ENCODE results near the gene EIF4E2.

EIF4E2 gene, protein sequence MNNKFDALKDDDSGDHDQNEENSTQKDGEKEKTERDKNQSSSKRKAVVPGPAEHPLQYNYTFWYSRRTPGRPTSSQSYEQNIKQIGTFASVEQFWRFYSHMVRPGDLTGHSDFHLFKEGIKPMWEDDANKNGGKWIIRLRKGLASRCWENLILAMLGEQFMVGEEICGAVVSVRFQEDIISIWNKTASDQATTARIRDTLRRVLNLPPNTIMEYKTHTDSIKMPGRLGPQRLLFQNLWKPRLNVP

DNA sequence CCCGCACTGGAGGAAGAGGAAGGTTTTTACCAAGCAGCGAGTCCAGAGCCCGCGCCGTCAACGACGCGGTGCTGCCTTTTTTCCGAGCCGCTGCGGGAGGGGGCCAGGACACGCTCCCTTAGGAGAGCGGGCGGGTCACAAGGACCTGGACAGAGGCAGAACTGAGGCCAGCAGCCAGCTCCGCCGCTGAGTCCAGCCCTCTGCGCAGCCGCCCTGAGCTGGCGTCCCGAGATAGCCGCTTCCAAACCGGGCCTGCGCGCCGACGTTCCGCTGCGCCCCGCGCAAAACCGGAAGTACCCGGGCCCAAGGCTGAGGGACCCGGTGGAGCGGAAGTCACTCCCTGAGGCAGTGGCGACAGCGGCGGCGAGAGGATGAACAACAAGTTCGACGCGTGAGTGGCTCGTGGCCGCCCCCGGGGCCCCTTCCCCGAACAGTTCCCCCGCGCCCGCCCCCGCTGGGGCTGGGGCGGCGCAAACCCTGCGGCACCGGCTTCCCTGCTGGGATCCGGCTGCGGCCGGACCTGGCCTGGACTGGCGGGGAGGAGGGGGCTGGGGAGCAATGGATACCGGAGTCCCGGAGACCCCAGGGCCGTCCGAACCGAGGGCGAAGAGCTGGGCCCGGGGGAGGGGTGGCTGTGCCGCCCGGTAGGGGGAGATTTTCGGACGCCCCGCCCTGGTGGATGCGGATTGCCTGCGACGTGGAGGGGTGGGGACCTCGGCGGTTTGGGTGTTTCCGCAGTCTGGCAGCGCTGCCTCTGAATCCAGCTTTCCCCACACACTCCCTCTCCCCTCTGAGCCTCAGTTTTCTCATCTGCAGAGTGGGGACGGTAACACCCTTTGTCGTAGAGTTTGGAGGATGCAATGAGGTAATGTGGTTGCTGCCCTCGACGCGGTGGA lies at the start of gene EIF4E2, which contains the start of gene TIGD1:
EIF4E2 (plus strand) TSS at position 336 of the 896 bp plus-strand sequence; CDS start at position 372, 36 bp downstream.
TIGD1 (minus strand) TSS at position 204 of the 896 bp plus-strand sequence. CDS start 675 bp downstream, outside the sequence.
- no peak for FAIRE-seq

DNA sequence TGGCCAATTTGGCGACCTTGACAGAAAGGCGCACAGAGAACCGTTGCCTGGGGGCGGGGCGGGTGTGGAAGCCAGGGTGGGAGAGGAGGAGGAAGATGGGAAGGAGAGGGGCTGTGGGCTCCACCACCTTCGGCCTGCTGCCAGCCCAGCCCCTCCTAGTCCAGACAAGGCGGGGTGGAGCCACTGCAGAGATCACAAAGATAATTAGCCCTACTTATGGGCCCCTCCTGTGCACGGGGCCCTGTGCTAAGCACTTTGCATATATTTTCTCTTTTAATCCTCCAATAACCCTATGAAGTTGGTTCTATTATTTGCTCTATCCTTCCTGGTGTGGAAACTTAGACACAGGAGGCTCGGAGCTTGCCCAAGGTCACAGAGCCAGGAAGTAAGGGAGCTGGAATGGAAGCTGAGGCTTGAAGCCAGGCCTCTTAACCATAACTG lies 49.1 kb upstream of the EIF4E2 start:
- FAIRE-seq = no peak

DNA sequence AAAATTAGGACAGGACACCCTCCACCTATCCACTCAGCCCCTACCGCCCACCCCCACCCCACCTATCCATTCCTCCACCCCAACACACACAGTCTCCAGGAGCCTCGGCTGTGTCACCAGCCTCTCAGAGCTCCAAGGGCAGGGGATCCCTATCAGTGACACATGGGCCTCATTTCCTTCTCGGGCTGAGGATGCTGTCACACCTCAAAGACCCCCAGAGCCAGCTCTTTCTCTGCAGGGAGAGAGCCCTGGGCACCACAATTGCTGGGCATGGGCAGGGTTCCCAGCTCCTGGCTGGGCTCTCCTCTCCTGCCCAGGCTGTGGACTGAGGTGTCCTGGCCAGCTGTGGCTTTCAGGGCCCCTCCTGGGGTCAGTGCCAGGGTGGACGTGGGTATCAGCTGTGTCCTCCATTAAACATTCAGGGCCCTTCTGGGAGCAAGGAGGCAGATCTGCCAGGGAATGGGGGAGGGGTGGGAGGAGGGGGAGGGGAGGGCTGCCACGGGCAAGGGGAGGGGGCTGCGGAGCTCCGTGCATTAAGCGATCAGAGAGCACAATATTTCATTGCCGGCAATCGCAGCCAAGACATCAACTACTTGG lies 48.6 kb upstream of the EIF4E2 start:
- no peak for FAIRE-seq

DNA sequence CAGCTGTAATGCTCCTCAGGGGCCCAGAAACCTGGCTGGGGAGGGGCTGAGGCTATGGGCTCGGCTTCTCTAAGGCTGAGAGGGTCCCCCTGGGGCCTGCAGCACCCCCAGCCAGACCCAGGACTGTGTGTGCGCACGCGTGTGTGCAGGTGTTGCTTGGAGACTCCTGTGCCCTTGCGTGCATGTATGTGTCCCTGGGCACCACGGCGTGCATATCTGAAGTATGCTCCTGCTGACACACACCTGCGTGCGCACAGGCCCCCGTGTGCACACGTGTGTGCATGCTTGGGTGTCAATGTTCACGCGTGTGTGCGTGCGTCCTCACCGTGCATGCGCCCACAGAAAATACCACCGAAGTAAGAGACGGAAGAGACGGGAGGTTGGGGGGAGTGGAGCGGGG lies 48.0 kb upstream of the EIF4E2 start:
- no peak for FAIRE-seq

DNA sequence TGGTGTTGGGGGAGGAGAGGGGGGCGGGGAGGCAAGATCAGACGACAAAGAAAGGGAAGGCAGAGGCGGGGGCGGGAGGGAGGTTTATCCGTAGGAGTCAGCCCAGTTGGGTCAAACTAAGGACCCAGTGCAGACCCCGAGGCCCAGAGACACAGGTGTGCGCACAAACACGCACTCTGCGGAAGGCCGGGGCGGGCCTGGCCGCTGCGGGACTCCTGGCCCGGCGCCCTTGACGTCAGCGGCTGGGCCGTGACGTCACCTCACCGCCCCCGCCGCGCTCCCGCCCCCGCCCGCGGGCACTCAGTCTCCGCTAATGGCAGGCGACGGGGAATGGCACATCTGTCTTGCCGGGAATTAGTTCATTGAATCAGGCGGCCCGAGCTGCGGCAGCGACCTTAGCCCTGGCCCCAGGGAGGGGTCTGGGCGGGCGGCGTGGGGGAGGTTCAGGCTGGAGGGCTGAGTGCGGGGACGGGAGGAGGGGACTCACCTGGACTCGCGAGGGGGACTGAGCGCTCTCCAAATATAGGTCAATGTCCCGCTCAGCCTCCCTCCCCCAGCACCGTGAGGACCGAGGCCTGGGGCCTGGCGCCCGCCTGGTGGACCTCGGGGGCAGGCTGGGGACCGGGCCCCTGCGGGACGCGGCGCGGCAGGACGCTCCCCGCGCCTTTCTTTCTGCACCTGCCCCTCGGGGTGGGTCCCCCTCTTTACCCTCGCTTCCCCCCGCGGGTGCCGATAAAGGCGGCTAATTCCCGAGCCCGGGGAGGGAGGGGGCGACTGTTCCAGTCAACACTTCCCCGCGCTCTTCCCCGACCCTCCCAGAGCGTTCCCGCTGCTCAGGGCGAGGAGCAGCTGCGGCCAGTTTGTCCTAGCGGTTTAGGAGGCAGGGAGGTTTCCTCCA lies 47.3 kb upstream of the EIF4E2 start:
- no peak for FAIRE-seq

DNA sequence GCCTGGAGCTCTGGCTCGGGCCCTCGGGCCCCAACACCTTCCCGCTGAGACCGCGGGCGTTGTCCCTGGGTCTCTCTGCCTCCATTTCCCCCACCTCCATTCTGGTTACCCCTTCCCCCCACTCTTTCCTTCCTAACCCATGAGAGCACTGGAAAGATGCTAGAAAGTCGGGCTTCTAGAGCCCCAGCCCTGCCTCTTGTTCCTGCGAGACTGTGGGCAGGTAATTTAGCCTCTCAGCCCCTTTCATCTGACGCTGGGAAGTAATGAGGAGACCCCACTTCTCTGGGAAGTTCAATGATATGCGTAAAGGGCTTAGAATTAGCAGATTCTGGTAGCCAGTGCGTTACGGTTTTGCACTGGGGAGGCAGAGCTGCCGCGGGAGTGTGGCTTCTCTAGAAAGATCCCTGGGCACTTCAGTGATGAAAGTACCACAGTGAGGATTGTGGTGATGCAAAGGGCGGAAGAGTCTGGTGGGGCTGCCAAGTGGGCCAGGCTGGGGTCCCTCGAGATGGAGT lies 46.6 kb upstream of the EIF4E2 start:
- FAIRE-seq = no peak

DNA sequence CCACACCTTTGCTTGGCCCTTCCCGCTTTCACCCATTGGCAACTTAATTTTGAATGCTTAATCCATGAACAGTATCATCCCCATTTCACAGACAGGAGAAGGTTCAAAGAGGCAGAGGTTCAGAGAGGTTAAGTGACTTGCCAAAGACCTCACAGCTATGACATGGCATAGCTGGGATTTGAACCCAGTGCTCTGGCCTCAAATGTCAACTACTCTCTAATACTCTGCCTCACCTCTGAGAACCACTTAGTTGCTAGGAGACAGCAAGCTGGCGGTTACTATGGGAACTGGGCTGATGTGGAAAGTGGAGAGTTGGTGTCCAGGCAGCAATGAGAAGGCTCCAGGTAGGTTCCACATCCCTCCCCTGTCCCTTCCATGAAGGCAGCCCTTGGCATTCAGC lies 46.1 kb upstream of the EIF4E2 start:
- no peak for FAIRE-seq

DNA sequence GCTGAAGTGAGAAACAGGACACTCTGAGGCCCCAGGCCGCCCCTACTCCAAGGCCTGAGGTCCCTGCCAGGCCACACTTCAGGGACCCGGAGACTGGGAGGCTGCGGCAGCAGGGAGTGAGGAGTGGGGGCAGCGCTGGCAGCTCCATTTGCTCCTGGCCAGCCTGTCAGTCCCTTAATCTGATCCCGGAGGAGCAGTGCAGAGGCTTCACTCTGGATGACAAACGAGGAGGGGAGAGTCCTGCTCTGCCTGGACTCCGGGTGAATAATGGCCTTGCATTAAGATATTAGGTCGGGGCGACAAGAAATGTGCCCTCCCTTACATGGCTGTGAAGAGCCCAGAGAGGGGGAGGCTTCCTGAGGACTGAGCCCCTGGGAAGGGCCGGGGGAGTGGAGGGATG lies 44.6 kb upstream of the EIF4E2 start:
- no peak for FAIRE-seq

DNA sequence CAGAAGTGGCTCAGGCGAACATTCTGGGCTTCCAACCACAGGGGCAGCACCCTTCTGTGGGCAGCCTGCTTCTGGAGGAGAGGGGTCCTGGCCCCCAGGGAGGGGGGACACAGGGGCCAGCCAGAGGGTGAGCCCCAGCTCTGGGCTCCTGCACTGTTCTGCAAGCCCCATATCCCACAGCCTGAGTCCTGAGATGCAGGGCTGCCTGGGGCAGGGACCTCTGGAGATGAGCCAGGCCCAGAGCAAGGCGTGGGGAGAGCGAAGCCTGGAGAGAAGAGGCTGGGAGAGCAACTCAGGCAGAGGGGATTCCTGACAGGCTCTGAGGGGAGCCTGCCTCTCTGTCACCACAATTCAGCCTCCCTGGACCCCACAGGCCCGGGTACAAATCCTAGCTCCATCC lies 43.8 kb upstream of the EIF4E2 start:
- FAIRE-seq = no peak

DNA sequence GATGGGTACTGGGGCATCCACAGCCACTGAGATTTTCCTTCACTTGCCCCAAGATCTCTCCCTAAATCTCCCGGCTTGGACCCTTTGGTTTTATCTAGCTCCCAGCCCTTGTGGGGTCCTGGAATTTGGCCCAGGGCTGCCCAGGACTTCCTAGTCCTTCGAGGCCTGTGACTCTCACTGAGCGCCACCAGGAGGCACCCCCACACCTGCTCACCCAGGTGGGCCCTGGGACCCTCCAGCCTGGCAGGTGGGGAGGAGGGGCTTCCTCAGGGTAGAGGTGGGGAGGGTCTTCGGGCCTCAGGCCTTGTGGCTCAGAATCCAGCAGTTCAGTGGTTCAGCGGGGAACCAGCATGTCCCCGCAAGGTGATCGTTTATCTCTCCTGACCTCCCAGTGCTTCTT lies 42.2 kb upstream of the EIF4E2 start:
- FAIRE-seq = no peak

DNA sequence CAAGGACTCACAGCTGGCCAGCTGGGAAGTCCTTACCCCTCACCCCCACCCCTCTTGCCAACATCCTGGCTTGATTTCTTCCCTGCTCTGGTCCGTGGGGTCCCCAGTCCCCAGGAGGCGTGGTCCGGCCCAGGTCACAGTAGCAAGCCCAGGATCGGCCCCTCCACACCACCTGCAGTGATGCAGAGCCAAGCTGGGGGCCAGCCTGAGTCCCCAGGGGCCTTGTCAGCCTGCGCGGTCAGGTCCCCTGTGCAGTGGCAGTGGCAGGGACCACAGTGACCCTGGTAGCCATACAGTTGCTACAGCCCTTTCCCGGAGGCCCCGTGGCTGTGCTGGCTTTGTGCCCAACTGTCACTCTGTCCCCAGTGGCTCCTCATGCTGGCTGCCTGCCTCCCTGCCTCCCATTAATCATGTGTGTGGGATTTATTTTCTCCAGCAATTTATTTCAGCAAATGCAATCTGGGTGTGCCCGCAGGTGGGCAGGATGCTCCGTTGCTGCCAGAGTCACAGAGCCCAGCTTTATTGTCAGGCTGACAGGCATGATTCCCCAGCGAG lies 39.1 kb upstream of the EIF4E2 start:
- no peak for FAIRE-seq

DNA sequence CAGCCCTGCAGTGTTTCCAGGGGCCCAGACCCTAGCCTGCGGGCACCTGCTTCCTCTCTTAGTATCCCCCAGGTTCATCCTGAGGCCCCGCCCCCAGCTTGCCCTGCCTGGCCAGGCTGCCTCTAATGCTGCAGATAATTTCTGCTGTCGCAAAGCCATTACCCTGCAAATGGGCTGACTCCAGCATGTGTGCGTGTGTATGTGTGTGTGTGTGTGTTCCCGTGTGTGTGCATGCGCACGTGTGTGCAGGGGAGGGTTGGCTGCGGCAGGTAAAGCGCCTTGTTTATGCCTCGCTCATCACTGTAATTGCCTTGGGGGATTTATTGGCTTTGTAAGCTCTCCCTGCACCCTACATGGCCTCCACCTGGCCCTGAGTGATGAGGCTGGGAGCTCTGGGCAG lies 37.9 kb upstream of the EIF4E2 start:
- FAIRE-seq = no peak

DNA sequence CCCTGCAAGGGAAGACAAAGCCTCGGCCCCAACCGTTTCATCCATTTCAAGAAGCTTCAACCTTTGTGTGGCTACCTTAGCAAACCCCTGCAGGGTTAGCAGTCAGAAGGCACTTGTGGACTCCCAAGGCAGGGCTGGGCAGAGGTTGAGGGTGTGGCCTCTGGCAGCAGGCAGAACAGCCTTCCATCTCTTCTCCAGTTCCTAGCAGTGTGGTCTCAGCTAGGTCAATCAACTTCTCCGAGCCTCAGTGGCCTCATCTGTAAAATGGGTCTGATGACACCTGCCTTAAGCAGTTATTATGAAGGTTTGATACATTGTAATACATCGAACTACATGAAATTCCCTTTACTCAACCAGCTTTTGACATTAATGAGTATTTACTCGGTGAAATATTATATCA lies 37.1 kb upstream of the EIF4E2 start:
- no peak for FAIRE-seq

DNA sequence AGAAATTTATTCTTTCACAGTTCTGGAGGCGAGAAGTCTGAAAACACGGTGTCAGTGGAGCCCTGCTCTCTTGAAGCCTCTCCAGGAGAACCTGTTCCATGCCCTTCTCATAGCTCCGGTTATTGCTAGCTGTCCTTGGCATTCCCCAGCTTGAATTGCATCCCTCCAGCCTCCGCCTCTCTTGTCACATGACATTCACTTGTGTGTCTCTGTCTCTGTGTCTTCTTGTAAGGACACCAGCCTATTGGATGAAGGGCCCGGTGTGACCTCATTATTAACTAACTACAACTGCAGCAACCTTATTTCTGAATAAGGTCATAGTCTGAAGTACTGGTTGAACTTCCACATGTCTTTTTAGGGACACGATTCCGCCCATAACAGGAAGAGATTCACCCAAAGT lies 34.9 kb upstream of the EIF4E2 start:
- FAIRE-seq = no peak

DNA sequence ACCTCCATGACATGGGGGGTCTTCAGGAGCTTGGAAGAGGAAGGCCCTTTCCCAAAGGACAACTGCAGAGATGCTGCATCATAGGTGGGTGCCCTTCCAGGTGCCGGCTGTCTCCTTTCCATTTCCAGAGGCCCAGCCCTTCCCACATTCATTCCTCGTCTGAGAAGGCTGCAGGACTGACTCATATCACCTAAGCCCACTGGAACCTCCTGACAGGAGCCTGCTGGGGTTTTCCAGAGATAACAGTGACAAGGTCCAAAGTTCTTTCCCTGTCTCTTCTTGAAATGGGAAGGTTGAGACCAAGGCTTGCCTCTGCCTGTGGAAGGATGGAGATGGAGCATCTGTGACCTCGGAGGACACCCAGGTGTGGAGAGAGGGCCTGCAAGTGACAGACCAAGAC lies 33.9 kb upstream of the EIF4E2 start:
- FAIRE-seq = no peak

DNA sequence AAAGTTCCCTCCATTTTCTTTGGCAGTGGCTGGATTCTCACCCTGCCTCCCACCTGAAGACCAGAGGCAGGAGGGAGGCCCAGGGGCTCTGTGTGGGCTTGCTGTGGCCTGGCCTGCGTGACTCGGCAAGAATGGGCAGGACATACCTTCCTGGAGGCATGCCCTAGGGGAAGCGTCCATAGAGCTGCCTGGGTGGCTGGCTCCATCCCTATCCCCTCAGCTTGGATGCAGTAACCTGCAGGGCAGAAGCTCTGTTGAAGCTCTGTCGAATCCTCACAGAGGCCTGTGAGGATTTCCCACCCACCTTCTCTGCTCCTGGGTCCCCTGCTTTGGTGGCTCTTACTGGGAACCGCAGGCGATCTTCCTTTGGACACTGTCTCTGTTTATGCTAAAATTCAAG lies 31.6 kb upstream of the EIF4E2 start:
- no peak for FAIRE-seq

DNA sequence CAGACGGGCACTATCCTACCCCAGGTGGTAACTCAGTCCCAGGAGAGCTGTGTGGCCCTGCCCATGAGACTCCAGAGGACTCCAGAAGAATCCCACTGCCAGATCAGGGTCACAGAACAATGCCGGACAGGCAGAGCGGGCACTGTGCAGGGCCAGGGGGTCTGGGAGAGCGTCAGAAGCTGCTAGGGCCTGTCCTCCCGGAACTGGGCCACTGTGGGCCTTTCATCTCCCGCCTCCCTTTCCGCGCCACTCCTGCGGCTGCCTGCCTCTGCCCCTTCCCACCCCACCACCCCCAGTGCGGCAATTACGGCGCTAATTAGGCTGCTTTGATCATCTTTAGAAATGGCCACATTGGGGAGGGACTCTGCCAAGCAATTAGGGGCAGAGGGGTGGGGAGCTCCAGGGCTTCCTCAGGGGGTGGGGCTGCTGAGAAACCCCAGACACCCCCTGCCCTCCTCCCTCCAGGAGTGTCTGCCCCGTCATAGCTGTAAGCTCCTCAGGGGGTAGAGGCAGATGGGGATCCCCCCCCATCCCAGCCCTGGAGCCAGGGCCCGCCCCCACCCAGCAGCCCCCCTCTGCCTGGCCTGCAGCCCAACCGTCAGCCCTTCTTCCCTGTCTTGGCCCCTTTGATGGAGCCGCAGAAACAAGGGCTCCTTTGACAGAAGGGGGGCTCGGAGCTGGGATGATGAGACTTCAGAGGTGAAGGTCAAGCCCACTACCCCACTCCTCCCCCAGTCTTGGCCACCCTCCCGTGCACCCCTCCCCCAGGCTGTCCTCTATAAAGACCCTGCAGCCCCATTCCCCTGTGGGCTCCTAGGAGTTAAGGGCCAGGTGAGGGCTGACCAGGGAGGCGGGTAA lies 30.7 kb upstream of the EIF4E2 start, which contains the start of gene PRSS56:
PRSS56 (plus strand) TSS at position 808 of the 858 bp plus-strand sequence. CDS start 211 bp downstream, outside the sequence.
- no peak for FAIRE-seq

DNA sequence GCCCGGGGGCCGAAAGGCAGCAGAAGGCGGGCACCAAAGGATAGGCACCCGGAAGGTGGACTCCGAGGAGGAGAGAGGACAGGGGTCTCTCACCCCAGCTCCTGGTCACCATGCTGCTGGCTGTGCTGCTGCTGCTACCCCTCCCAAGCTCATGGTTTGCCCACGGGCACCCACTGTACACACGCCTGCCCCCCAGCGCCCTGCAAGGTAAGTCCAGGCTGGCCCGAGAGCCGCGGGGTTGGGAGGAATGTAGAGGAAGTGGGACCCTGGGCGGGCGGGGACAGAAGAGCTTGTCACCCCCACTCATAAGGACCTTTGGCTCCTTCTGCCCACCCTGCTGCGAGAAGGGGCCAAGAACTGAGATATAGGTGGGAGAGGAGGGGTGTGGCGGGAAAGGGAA lies 30.0 kb upstream of the EIF4E2 start:
- no peak for FAIRE-seq

DNA sequence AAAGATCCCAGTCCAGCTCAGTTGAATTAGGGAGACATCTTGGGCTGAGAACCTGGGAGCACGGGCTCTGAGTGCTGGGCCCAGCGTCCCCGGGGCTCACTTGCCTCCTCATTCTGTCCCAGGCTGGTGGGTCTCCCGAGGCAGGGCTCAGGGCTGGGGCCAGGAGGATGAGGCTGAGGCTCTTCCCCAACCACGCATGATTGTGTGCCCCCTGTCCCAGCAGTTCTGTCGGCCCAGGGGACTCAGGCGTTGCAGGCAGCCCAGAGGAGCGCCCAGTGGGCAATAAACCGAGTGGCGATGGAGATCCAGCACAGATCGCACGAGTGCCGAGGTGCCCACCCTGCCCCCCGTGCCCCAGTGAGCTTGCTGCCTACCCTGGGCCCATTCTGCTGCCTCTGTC lies 29.4 kb upstream of the EIF4E2 start:
- FAIRE-seq = no peak

DNA sequence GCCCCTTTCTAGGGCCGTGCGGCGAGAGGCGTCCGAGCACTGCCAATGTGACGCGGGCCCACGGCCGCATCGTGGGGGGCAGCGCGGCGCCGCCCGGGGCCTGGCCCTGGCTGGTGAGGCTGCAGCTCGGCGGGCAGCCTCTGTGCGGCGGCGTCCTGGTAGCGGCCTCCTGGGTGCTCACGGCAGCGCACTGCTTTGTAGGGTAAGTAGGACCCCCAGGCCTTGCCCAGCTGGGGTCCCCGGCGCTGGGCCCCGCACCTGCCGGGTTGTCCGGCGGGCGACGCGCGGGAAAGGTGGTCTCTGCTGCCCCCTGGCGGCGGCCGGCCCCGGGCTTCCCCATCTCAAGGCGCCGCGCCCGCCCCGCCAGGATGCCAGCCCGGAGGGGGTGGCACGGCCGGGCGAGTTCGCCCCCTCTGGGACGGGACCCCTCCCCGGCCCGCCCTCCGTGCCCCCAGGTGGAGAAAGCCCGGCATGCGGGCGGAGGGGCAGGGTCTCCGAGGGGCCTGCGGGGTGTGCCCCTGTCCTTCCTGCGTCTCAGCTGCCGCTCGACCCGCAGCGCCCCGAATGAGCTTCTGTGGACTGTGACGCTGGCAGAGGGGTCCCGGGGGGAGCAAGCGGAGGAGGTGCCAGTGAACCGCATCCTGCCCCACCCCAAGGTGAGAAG lies 28.4 kb upstream of the EIF4E2 start:
- FAIRE-seq = no peak
